T-helper 1 cell (primary cell): ENCODE data around the gene HUNK.
"Not testable (repeated sequence)": the region's sequence is repeated elsewhere in the genome, so short reads cannot be mapped to it uniquely, and the experiment has no call there.

Source experiments
- DNase-seq, 5 donors: peaks; one replicate each; pipeline ENCODE4 v3.0.0-alpha.2; 2012 to 2020

HUNK gene

GRCh38 chr21:32004291-32004690 lies 131.5 kb downstream of the HUNK start:
- DNase-seq, result no peak

- DNase-seq, result no peak
These were observed 134.6 kb downstream of the HUNK start for GRCh38 chr21:32007456-32007855.

- DNase-seq, result no peak
These were observed 135.9 kb downstream of the HUNK start for GRCh38 chr21:32008714-32009113.

GRCh38 chr21:32009263-32009662 lies 136.4 kb downstream of the HUNK start:
- DNase-seq, result no peak

- no peak for DNase-seq
These were observed 142.8 kb downstream of the HUNK start for GRCh38 chr21:32015461-32016139.

- no peak for DNase-seq
These were observed 145.6 kb downstream of the HUNK start for GRCh38 chr21:32018381-32018780.

- no peak for DNase-seq
These were observed 147.7 kb downstream of the HUNK start for GRCh38 chr21:32020564-32020963.

- no peak for DNase-seq
These were observed 148.6 kb downstream of the HUNK start for GRCh38 chr21:32021319-32021994.

- no peak for DNase-seq
These were observed 149.3 kb downstream of the HUNK start for GRCh38 chr21:32022146-32022545.

- no peak for DNase-seq
These were observed 157.4 kb downstream of the HUNK start for GRCh38 chr21:32030146-32030652.

- no peak for DNase-seq
These were observed 162.0 kb downstream of the HUNK start for GRCh38 chr21:32034850-32035249.

GRCh38 chr21:32035617-32036016 lies 162.8 kb downstream of the HUNK start:
- DNase-seq, result no peak

- DNase-seq, result no peak
These were observed 163.9 kb downstream of the HUNK start for GRCh38 chr21:32036756-32037155.

- DNase-seq, result not testable (repeated sequence)
These were observed 165.9 kb downstream of the HUNK start for GRCh38 chr21:32038751-32039150.

- DNase-seq, result no peak
These were observed 170.6 kb downstream of the HUNK start for GRCh38 chr21:32043458-32043857.

GRCh38 chr21:32044205-32045180 lies 171.7 kb downstream of the HUNK start:
- no peak for DNase-seq

- DNase-seq, result no peak
These were observed 173.4 kb downstream of the HUNK start for GRCh38 chr21:32046191-32046590.

- no peak for DNase-seq
These were observed 175.5 kb downstream of the HUNK start for GRCh38 chr21:32048353-32048752.
